HS-27A (cell line): ENCODE measurements around the gene SULT1C2.

ENCODE experiments used
- DNase-seq: peaks from one replicate; pipeline ENCODE4 v3.0.0-alpha.2; 2012; ENCODE audit warnings: low read depth, missing footprints

Gene SULT1C2

DNA sequence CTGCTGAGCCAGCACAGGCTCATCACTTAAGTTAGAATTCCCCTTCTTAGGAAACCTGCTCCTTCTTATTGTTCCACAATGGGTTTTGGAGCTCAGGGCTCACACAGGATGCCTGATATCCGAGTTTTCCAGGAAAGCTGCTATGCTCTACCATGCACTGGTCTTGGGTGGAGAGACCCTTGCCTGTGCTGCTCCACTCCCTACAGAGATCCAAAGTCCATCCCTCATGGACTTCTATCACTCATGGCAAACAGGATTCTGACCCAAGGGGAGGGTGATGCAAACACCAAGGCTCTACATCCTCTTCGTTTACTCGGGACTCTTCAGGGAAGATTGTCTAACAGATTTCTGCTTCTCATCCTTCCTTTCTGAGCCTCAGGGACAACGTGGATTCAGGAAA is 5.2 kb downstream of the SULT1C2 start:
- DNase-seq, result no peak

DNA sequence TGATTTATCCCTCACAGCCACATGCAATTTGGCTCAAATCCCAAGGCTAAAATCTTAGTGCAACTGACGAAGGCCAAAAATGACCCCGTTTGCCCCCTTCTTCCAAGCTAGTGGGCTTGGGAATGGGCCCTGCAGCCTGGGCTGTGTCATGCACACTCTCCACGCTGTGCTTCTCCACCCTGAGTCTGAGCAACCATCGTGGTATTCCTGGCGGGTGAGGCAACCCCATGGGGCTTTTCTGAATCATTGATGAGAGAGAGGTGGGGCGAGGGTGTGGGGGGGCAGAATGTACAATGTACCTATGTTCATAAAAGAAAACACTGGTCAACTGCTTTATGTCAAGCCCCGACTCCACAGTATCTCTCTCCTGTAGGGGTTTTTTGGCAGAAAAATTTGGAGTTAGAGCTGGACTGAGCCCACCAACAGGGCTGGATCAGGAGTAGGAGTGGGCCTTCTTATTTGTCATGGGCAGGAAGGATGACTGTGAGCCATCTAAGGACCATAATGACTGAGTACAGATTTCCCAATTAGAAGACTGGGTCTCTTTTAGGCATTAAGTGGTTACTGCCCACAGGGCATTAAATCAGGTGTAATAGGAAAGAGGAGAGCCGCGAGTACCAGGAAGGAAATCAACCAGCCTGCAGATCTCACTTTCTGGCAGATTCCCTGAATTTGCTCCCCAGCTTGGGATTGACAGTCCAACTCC is 8.9 kb downstream of the SULT1C2 start:
- peak; percentile 71 for DNase-seq

DNA sequence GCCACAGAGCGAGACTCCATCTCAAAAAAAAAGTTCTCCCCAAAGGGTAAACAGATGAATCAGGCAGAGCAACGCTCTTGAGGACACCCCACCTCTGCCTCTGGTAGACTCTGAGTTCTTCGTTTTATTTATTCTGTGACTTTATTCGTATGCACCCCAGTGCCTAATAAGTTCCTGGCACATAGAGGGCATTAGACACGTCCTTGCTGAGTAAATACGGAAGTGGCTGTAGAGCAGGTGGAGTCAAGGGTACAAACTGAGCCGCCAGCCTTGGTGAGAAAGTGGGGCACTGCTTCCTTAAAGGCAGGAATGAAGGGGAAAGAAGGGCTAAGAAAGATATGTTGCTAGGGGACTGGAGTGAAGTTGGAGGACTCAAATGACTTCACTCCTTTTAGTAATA is 12.9 kb downstream of the SULT1C2 start:
- DNase-seq, result no peak

DNA sequence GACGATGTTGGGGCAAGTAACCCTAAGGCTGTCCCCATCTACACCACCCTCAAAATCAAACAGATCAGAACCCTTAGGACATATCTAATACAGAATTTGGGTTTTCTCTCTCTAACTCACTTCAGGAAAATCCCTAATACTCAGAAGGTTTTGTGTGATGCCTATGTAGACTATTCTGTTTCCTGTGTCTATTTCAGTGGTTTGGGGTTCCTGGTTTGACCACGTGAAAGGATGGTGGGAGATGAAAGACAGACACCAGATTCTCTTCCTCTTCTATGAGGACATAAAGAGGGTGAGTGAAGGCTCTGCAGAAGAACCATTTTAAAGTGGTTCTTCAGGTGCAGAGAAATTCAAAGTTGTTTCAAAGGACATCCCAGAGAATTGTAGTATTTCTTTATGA is 16.3 kb downstream of the SULT1C2 start:
- DNase-seq, result no peak

DNA sequence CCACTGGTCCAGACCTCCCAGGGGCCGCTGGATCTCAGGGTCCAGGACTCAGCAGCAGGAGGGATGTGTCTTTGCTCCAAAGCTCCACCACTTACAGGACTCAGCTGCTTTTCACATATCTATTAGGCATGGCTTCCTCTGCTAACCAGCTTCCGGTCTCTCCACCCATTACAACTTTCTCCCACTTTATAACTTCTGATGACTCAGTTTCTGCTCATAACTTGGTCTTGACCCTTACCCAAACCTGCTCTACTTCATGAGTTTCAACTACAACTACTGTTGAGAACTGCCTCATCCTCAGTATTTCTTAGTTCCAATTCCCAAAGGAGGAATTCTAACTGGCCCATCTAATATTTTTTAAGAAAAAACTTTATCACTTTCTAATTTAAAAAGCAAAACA is 17.2 kb downstream of the SULT1C2 start:
- DNase-seq, result no peak

DNA sequence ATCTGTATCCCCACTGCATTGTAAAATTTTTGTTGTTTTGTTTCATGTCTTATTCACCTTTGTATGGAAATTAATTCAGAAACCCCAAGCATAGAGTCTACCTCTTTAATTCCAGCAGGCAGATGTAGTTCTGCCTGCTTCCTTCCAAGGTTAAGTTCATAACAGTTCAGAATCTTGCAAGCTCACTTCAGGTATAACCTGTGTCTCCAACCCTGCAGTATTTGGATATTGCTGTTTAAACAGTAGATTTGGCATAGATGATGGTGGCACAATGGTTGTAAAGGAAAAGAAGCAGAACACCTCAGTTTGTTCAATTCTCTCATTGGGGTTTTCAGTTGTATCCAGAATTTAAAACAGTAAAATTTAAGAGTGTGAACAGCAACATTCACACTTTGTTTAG is 21.2 kb downstream of the SULT1C2 start:
- no peak for DNase-seq

DNA sequence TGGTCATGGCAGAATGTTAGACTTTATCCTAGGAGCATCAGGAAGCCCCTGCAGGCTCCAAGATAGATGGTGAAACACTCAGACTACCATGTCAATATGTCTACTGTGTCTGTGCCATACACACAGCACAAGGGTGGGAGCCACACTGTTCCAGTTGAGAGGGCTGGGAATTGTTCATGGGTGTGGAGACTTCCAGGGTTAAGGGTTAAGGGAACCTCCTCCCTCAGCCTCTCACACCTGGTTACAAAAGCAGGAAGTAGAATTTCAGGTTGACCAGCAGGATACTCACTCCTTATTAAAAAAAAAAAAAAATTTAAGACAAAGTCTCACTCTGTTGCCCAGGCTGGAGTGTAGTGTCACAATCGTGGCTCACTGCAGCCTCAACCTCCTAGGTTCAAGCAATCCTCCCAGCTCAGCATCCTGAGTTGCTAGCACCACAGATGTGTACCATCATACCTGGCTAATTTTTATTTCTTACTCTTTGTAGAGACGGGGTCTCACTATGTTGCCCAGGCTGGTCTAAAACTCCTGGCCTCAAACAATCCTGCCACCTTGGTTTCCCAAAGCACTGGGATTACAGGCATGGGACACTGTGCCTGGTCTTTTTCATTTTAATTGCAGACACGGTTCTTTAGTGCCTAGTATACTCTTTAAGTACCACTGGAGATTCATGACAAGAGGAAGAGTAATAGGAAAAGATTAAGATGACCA is 26.0 kb downstream of the SULT1C2 start:
- no peak for DNase-seq

DNA sequence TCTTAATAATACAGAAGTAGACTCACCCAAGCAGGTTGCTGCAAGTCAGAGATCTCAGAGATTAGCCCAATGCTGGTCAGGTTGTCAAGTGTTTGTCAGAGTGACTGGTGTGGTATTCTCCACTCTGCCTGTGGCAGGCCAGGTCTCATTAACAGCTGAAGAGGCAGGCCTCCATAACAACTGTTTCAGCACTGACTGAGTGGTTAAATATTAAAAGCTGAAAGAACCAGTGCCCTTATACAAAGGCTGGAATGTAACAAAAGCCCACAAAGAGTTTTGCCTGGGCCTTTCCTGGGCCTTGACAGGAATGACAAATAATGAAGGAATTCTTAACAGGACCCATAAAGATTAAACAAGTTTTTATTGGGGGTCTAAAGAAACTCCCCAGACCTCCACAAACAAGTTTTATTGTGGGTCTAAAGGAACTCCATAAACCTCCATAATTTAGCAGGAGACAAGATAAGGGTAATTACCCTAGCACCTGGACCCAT is 26.8 kb downstream of the SULT1C2 start:
- no peak for DNase-seq

DNA sequence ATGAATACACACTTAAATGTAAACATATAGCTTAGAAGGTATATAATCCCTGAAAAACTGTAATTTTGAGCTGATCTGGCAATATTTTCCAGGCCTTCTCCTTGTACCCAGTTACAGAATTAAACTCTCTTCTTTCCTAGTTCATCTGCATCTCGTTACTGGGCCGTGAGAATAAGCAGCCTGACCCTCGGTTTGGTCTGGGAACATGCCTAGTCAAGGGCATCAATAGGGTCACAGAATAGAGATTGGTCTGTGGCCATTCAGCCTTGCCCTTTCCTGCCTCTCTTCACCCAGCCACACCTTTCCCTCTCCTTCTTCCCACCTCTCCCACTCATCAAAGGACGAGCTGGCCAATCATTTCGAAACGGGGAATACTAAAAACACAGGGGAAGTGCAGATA is 27.3 kb downstream of the SULT1C2 start:
- DNase-seq, result no peak

DNA sequence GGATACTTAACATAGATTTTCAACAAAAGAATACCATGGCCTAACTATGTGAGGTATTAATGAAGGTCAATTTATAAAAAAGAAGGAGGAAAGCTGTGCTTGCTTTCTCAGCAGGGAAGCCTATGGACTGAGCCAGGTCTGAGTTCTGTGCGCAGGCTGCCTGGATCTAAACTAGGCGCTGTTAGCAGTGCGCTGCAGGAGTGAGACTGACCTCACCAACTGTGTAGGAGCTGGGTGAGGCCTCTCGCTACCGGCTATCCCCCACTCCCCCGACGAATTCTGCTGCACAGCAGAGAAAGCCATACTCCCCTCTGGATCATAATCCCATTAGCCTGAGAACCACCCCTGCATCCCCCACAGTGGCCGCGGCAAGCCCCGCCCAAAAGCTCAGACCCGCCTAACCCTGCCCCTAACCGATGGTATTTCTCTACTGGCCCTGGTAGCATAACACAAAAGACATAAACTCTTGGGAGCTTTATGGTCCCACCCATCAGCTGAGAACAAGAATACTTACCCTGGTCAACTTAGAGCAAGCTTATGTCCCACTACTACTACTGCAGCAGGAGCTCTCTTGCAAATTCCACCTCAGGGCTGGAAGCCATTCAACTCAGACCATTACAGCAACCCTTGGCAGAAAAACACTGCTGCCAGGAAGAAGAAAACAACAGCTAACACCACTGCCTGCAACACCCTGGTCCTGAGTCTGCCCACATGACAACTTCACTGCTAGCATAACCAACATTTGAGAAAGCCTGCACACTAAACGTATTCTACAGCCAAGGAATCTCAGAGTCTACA is 28.0 kb downstream of the SULT1C2 start:
- DNase-seq, result no peak

DNA sequence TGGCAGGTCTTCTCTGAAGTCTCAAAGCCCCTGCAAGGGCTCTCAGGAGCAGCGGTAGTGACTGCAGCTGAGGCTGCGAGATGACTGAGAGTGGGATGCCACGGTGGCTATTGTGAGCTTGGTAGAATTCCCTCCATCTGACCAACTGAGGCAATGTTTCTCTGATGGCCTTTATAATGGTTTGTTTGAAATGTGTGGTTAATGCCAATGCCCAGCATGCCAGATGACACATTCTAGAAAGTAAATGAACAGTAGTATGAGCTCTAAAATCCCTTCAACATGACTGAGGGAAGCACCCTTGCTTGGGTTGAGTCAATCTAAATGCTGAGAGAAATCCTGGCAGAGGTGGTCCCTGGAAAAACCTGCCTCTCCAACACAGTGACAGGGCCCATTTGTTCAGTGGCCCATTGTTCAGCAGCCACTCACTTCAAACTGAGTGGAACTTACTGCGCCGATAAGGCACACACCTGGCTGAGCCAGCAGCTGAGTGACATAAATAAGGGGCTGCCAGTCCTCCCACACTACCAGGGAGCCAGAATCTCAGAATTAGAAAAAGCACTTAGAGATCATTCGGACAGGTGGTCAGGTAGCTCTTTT is 31.7 kb downstream of the SULT1C2 start:
- DNase-seq, result no peak

DNA sequence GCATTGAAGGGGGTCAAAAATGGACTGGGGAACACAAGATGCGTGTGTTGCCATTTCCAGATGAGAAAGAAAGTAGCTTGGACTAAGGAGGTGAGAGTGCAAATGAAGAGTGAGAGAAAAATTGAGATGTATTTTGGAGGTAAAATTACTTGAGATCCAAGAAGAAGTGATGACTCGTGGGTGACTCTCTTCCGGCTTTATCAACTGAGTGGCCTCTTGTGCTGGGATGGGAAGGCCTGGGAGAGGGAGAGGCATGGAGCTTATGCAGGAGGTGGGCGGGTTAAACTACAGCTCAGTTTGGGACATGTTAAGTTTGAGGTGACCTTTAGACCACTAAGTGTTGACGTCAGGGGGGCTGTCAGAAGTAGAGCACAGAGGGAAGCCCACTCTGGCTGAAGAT is 34.9 kb downstream of the SULT1C2 start:
- no peak for DNase-seq

DNA sequence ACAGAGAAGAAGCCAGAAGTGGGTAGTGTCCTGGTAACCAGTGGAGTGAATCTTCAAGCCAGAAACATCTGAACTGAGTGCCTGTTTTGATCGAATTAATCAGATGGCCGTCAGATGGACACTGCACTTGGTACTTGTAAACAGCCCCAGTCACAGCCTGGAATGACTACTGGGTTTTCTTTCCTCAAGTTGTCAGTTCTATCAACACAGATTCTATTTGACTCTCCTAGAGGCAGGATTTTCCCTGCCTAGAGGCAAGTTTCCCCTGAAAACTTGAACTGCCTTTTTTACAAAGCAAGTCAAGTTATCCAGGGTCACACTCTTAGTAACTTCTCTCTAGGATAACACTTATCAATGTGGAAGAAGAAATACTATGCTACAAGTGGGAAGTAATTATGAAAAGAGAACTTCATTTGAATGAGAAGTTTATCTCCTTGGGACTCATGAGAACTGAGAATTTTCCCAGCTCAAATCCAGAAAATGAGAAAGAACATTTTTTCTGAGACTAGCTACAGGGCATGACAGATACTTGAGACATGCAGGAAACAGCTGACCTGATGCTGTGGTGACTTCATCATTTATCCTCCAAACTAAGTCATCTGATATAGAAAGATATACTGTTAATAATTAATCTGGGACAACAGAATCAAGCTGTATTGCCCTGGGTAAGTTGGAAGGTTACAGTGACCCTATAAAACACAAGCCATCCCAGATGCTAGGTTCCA is 36.0 kb downstream of the SULT1C2 start:
- no peak for DNase-seq

DNA sequence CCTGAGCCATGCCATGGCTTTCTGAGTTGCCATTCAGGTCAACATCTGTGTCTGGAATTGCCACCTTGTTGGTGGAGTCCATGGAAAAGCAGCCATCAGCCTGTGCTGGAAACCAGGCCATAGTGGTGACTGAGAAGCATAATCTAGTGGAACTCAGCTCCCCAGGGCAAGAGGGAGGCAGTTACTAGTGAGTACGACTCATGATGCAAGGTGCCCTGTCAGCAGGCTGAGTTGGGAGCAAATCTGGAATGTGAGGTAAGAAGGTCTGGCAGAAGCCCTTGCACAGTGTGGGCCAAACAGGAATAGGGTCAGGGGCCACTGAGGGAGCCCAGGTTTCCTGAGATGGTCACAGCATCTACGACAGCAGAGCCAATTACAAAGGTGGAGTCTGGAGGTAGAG is 37.1 kb downstream of the SULT1C2 start:
- no peak for DNase-seq

DNA sequence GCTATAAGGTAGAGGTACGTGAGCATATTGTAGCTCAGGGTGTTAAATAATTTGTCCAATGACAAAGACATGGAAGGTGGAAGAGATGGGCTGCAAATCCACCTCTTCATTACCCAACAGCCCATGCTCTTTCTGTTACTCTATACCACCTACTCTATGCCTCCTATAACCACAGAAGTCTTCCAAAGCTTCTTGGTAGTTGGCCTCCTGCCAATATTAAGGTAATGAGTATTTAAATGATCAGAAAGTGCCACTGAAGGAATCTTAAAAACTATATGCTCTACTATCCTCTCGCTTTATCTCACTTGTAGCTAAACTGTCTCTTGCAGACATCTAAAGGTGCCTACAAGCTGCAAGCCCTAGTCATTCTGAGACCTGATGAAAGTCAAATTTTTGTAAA is 41.1 kb downstream of the SULT1C2 start:
- no peak for DNase-seq

DNA sequence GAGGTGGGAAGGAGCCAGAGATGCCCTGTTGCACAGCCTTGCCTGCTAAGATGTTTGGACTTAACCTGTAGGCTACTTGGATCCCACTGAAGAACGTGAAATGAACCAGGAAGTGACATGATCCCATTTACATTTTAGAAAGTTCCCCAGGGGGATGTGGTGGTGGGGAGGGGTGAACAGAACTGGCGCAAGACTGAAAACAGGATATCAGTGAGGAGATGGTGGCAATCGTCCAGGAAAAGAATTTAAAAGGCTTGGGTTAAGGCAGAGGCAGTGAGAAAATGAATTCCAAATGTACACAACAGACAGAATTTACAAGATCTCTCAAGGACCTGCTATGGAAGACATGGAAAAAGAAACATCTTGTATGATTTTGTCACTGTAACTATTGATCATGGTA is 42.3 kb downstream of the SULT1C2 start:
- no peak for DNase-seq

DNA sequence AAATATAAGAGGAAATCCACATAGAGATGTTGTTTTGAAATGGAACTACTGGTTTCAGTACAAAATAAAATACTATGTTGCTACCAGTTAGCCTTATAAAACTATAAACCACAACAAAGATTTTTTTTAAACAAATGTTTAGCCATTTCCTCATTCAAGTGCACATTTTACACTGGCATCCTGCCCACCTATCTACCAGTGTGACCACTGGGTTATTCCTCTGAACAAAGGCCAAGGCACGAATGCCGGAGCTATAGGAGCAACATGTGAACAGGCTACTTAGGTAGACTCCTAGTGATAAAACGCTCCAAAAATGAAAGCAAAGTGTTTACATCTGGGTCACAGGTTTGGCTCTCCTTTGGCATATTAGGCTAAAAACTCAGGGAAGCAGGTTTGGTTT is 57.3 kb downstream of the SULT1C2 start:
- DNase-seq, result no peak

DNA sequence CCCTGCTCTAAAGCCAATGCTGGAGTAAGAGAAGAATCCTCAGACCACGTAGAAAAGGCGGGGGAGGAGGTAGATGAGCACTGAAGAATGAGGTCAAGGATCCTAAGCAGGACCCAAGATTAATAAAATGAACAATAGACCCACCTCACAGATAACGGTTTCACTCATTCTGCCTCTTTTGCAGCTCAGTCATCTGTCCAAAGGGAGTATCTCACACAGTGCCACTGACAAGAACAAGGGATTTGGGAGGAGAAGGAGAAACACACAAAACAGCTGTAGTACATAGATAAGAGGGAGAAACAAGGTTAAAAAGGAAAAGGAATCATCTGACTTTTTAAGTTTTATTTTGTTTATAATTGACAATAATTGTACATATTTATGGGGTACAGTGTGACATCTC is 58.1 kb downstream of the SULT1C2 start:
- DNase-seq, result no peak

DNA sequence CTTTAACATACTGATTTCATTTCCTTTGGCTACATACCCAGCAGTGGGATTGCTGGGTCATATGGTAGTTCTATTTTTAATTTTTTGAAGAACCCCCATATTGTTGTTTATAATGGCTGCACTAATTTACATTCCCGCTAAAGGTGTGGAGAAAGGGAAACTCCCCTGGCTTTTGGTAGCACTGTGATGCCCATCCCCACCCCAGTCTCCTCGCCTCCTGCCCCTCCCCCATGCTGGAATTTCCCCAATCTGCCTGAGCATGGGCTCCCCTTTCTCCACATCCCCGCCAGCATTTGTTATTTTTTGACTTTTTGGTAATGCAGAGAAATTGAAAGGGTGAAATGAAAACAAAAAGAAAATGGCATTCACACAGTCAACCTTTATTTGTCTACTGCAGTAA is 59.1 kb downstream of the SULT1C2 start:
- DNase-seq, result no peak

DNA sequence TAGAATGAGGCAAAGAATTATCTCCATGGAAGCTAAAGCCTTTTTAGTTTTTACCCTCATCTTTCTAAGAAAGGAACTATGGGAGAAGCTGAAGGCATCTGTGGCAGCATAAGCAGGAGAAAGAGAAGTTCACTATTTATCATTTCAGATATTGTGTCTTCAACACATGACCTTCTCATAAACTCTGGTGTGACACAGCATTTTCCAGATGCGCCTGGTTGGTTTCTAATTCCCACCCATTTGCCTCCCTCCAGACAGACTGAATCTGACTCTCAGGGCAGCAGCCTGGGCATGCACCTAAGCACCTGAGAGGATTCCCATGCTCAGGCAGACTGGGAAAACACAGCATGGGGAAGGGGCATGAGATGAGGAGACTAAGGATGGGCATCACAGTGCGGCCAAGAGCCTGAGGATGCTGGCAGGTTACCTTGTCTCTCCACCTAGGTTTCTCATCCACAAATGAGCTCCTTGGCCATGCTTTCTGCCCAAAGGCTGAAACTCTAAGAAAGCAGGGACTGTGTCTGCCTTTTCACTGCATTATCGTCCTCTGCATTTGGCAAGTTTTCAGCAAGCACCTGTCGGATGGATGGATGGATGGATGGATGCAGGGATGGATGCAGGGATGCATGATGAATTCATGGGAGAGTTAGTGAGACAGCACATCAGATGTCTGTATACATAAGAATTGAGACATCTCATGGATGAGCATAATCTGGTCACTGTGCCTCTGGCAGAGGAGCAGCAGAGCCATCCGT is 60.3 kb downstream of the SULT1C2 start:
- DNase-seq, result no peak

DNA sequence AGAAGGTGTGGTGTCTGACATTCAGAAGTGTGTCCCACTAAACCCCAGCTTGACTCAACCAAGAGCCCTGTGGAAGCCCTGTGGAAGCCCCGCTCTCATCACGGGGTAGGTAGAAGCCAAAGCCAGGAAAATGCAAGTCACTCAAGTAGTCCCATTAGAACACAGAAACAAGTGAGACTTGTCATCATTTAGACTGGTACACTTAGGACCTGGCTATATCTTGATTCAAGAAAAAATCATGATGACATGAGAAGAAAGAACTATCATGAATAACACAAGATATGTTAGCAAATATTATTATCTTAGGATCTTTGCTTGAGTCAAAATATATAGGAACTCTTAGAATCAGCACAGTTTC is 60.9 kb downstream of the SULT1C2 start:
- no peak for DNase-seq
